HG03280 (cell line): ENCODE data around the gene GCKR.

Experiments used
- ATAC-seq: cut with Tn5 transposase; IDR thresholded peaks from one replicate; pipeline ENCODE4 v1.9.1; 2021; ENCODE audit warnings: mild to moderate bottlenecking, moderate library complexity; ENCODE audit not compliant: unreplicated experiment

Gene GCKR, protein sequence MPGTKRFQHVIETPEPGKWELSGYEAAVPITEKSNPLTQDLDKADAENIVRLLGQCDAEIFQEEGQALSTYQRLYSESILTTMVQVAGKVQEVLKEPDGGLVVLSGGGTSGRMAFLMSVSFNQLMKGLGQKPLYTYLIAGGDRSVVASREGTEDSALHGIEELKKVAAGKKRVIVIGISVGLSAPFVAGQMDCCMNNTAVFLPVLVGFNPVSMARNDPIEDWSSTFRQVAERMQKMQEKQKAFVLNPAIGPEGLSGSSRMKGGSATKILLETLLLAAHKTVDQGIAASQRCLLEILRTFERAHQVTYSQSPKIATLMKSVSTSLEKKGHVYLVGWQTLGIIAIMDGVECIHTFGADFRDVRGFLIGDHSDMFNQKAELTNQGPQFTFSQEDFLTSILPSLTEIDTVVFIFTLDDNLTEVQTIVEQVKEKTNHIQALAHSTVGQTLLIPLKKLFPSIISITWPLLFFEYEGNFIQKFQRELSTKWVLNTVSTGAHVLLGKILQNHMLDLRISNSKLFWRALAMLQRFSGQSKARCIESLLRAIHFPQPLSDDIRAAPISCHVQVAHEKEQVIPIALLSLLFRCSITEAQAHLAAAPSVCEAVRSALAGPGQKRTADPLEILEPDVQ

DNA sequence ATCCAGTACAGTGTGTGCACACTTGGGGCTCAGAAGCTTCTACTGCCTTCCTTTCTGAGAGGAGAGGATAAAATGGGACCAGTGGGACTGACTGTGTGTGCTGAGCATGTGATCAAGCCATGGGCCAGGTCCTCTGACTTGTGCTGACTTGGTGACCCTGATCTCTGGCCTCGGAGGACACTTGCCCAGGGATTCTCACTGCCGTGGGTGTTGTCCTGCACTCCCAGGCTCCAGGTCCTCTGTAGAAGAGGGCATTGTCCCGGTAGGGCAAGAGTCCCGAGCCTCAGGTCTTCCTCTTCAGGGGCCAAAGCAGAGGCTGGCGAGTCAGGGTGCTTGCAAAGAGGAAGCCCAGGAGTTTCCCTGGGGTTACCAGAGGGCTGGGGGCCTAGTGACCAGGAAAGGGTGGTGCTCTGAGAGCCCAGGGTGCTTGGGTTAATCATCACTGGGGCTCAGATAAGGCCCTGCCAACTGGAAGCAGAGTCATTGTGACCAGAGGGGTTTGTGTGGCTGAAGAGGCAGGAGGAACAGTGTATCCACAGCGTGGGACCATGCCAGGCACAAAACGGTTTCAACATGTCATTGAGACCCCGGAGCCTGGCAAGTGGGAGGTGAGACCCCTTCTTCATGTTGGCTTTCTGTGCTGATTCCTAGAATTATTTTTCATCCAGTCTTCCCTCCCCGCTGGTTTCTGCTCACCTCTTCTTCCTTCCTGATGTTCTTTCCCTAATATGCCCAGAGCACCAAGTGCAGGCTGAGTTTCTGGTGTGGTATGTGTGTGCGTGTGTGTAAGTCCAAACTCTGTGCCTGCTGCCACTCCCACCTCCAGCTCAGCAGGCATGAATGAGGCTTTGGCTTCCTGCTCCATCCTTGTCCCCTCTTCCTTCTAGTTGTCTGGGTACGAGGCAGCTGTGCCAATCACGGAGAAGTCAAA, at the start of gene GCKR:
Gene GCKR, plus strand, starts transcription at position 483 of the 931 bp plus-strand sequence. Its CDS starts 66 bp downstream, at position 549.
- ATAC-seq = no peak

DNA sequence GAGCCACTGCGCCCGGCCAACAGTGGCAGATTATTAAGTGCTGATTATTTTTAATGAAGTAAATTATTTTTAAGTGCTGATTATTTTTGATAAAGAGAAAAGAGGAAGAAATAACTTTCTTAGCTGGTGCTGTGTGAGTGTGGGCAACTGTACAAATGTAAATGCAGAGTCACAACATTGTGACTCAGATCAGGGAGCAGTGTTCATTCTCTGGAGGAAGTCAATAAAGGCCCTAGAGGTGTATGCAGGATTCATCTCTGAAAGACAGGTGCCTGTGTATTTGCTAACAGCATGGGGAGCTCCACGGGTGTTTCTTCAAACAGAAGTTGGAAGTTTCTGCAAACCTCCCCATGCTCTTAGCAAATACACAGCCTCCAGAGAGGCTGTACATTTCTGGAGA, 48.3 kb upstream of the GCKR start:
- no peak for ATAC-seq

DNA sequence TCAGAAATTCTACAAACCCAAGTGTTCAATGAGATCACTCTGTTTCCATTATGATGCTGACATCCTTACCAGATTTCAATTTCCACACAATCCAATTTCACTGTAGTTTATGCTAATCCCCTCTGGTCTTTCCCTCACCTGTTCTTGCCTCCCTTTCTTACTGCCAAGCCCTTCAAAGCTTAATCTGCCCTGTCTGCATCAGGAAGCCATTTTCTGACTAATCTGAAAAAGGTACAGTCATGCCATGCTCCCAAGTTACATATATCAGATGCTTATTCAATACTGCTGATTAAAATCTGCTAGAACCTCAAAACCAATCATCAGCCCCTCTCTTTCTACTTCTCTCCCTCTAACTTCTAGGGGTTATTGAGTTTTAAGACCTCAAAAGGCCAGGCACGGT, 45.5 kb upstream of the GCKR start:
- no peak for ATAC-seq

DNA sequence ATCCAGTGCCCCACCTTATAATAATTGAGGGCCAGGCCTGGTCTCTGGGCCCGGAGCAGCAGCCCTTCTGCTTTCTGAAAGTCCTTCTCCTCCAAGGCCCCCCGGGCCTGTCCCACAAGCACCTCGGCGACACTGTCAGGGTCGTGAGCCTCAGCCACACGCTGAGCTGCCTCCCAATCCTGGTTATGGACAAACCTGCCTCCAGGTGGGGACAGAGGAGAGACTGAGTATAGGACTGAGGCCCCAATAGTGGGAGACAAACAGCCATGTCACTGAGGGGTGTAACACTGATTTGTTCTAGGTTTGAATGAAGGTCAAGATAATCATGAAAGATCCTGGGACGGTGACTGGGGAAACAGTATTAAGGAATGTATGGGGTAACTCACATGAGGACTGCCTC, 42.7 kb upstream of the GCKR start:
- ATAC-seq = no peak

DNA sequence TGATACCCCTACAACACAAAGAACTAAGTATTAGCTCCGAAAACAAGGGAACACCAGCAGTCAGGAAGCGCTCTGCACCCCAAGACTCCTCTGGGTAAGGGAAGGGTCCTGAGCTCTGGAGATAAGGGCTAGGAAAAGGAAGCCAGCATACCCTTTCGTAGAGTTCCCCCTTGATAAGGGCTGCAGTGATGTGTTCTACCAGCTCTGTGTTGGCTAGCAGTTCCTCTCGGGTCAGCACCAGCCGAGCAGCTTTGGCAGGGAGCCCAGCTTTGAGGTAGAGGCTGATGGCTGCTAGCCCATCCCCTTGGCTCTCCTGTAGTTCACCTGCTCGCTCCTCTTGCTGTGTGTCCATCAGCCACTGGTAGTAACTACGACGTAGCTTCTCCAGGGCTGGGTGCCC, 35.5 kb upstream of the GCKR start:
- no peak for ATAC-seq

DNA sequence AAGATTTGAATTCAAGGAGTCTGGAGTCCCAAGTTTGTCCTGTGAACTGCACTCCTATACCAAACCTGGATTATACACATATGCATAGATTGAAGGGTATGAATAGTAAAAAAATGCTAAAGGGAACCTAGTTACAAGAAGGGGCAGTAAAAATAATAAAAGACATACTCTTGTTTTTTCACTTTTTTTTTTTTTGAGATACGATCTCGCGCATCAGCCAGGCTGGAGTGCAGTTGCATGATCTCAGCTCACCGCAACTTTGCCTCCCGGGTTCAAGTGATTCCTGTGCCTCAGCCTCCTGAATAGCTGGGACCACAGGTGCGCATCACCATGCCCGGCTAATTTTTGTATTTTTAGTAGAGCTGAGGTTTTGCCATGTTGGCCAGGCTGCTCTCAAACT, 32.2 kb upstream of the GCKR start:
- ATAC-seq = no peak

DNA sequence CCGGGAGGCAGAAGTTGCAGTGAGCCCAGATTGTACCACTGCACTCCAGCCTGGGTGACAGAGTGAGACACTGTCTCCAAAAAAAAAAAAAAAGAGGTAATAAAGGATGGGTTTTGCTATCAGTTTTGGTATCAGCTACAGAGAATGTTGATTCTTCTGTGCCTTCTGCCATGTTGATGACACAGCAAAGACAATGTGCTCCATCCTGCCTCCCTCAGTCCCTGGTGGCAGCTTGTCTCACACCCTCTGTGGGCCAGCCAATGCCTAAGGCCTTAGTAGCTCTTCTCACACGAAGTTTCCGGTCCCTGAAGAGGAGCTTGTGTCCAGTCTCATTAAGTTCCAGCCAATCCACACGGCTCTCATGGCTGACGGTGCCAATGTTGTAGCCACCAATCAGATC, 24.7 kb upstream of the GCKR start:
- ATAC-seq = no peak

DNA sequence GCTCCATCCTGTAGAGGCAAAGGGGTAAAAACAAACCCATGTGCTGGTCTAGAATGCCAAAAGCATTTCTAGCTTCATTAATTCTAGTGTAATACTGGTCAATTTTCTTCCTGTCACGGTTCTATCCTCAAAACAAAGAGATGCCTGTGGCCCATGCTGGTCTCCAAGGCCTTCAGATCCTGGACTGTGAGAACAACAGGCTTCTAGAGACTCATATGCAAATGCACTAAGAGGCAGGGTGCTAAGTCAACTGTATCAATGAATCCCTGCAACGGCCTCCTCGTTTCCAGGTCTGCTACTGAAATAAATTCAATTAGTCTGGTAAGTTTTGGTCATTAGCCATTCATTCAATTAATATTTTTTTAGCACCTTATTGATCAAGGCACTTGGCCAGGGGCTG, 11.1 kb upstream of the GCKR start:
- ATAC-seq = no peak

DNA sequence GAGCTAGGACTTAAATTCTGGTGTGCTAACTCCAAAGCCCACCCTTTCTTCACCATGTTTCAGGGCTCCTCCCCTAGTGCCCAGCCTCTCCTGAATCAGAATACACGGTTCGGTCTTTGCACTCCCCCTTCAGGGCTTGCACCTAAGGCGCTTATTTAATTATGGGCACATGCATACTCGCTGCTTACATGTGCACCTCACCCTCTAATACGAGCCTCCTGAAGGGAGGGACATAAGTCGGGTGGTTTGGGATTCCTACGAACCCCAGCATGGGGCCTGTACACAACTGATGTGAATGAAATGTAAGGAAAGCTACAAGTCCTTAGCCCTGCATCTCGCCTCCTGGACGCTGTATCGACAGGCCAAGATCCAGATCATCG, 7.5 kb upstream of the GCKR start:
- no peak for ATAC-seq

DNA sequence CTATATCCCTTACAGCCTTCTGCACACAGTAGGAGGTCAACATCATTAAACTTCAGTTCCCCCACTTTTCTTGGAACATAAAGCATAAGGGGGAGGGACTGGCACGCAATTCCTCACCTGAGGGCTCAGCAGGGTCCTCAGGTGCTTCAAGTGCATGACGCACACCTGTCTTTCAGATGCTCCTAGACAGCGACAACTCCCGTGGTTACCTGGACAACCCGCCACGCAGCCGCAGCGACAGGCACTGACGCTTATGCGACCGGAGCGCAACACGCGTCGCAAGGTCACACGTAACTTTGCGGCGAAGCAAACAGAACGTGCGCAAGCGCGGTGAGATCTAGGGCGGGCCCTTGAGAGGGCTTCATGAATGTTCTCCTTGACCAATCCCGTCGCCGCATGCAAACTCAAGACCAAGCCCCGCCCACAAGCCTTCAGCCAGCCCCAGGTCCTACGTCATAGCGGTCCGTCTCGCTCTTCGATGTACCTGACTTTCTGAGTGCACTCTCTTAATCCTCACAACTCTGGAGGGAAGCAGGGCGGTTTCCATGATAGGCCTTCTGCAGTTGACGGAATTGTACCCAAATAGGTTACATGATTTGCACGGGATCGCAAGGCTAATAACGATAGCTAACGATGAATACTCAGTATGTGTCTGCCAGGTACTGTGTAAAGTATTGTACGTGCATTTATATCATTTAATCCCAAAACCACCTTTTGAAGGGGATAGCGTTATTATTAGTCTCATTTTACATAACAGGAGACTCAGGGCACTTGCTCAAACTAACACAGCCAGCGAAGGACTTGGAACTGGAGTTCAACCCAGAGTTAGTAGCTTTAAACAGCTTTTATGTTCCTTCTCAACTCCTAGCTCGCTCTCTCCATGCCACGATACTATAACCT, 6.9 kb upstream of the GCKR start, which contains the start of gene IFT172:
Gene IFT172, minus strand, starts transcription at position 246 of the 900 bp plus-strand sequence. Its CDS starts 90 bp downstream, at position 156.
- ATAC-seq = peak; percentile 96

DNA sequence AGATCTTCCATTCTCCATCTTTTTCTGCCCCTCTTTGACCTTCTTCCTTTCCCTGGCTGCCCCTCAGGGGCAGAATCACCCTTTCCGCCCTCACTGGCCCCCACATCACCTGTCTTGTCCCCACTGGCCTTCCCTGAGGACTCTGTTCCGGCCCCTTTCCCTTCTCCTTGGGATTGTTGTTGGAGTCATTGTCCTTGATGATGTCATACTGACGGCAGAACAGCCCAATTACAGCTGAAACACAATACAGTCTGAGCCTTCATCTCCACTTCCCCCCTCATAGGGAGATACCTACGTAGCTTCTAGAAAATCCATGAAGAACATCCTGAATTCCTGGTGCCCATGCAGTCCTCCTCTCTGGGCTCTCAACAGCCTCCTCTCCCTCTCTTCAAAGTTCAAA, 4.1 kb upstream of the GCKR start:
- ATAC-seq = no peak

DNA sequence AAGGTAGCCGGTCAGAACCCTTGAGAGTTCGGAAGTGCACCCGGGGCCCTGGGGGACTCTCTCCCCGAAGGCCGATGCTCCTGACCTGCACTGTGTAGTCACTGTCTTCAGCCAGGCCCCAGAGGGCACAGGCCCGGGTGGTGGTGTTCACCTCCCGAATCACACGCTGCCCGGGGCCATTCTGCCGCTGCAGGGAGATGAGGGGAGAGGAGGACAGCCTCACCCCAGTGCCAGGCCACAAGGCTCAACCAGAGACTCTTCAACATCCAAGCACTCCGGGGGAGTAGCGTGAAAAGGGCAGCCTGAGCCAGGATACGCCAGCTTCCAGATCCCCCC, 2.7 kb upstream of the GCKR start:
- no peak for ATAC-seq

DNA sequence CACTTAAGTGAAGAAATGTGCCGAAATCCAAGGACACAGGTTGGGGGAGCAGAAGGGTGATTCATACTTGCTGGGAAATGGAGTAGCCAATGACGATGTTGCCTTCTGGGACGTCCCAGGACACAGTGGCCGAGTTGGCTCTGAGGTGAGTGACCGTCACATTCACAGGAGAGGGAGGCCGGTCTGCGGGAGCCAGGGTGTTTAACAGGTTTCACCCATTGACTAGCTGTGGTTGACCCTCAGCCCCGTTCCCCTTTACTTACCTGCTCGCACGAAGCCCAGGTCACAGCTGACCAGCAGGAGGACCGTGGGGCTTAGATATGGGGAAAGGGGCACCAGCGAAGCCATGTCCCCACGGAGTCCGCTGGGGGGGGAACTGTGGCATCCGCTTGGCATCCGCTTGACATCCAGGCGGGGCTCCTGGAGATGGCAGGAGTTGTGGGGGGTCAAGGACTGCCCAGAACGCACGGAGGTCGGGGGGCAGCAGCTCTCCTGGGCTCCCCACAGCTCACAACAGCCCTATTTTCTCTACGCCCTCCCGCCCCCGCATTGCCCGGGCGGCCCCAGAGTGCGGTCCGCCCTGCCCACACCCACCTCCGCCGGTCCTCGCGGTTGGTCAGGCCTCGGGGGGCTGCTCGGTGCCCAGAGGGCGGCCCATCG, 2.2 kb upstream of the GCKR start:
- no peak for ATAC-seq

DNA sequence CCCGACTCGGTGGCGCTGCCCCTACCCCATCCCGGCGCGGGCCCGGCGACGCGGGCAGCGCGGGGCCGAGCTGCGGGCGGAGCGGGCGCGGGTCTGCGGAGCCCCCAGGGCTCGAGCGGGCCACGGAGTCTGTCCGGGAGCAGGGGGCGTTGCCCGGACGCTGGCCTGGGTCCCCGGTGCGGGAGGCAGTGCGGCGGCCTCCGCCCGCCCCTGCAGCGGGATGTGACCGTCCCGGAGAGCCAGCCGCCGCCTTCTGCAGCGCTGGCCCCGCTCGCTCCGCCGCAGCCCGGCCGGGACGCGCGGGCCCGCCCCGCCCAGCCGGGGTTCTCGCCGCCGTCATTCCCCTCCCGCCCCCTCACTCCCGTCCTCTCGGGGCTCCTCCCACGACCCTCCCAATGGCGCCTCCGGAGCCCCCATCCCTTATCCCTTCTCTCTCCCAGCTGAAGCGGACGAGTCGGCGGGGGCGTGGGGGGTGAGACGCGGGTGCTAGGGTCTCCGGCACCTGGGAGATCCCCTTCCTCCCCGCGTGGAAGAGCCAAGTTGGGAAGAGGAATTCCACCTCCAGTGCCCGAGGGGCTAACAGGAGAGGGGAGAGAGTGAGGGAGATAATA, 1.6 kb upstream of the GCKR start, which contains the start of gene FNDC4:
Gene FNDC4, minus strand, starts transcription at position 257 of the 611 bp plus-strand sequence. CDS start 521 bp downstream, outside the sequence.
- no peak for ATAC-seq

DNA sequence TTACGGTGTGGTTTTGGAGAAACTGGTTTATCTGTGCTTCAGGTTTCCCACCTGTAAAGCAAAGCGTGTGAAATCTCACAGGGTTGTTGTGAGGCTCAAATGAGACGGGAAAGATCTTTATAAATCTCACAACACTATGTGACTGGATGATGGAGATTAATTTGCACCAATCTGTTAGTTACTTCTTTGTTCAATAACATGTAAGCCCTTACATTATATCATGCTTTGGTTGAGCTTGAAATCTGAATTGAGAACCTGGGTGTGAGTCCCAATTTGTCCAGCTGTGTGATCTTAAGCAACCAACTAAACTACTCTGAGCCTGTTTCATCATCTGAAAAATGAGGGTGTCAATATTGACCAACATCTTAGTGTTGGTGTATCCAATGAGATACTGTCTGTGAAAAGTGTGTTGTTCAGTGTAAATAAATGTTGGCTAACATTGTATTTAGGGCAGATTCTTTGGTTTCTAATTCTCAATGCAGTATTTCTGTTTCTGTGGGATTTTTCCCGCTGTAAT, 741 bp upstream of the GCKR start:
- ATAC-seq = no peak

DNA sequence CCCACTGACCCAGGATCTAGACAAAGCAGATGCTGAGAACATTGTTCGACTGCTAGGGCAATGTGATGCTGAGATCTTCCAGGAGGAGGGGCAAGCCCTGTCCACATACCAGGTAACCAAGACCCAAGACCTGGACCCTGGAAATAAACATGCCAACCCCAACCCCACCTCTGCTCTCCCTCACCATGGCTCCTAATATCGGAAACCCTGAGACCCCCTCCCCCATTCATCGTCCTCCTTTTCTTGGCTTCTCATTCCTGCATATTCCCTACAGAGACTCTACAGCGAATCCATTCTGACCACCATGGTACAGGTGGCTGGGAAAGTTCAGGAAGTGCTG, 619 bp downstream of the GCKR start:
- ATAC-seq = no peak

DNA sequence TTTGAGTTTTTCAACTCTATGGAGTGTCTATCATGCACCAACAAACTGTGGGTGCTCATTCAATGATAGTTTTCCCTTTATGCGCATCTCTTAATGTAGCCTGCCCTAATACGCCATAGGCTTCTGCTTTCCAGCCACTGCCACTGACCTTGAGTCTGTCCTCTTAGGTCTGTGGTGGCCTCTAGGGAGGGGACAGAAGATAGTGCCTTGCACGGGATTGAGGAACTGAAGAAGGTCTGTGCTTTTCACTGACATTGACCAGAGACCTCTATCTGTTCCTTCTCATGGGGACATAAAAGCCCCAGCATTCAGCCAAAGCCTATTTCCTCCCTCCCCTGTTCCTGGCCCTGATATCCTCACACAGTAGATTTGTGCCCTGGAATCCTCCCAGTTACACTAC, 2.3 kb downstream of the GCKR start:
- no peak for ATAC-seq

DNA sequence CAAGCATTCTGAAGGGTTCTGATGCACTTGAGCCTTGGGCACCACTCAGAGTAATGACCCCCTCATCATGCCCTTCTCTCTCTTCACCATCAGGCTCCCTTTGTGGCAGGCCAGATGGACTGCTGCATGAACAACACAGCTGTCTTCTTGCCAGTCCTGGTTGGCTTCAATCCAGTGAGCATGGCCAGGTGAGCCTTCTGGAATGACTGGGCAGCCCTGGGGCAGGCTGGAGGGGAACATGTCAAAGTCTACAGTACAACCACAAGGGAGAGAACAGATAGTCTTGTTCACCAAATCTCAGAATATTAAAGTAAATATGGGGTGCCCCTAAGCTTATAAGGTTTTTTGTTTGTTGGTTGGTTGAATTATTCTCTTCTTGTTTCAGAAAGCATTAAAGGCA, 4.4 kb downstream of the GCKR start:
- ATAC-seq = no peak

DNA sequence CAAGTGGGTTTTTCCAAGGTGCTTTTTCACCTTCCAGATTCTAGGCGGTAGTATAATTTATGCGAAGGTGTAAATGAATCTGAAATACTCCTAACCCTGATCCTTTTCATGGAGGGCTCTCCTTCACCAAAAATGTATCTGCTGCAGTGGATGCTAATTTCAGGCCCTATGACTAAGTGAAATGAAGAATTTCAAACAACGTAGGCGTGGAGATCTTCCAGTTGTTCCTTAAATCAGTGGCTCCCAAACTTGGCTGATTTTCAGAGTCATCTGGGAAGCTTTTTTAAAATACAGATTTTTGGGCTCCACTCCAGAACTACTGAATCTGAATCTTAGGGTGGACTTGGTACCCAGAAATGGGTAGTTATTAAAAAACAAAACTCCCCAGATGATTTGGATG, 5.5 kb downstream of the GCKR start:
- ATAC-seq = no peak
